GM20431 (cell line): Measurements from ENCODE around the gene MMD2.
"Not testable (repeated sequence)": the region's sequence is repeated elsewhere in the genome, so short reads cannot be mapped to it uniquely, and the experiment has no call there.

Experiments used
- in situ Hi-C: fragments of 300-500 bp; cut with MseI, MboI; formaldehyde crosslinking; loops from one replicate; pipeline ENCODE4 v1.15.0; 2020; ENCODE audit warnings: low sequenced_read_pairs; ENCODE audit not compliant: unreplicated experiment

Gene MMD2

DNA sequence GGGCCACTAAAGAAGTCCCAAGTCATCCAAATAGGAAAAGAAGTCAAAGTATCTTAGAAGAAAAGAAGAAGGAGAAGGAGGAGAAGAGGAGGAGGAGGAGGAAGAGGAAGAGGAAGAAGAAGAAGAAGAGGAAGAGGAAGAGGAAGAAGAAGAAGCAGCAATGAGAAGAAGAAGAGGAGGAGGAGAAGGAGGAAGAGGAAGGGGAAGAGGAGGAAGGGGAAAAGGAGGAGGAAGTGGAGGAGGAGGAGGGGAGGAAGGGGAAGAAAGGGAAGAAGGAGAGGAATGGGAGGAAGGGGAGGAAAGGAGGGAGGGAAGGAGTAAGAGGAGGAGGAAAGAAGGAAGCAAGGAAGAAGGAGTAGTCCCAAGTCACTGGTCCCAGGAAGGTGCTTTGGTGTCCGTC is 53.8 kb downstream of the MMD2 start:
- in situ Hi-C loops: no loop called here

DNA sequence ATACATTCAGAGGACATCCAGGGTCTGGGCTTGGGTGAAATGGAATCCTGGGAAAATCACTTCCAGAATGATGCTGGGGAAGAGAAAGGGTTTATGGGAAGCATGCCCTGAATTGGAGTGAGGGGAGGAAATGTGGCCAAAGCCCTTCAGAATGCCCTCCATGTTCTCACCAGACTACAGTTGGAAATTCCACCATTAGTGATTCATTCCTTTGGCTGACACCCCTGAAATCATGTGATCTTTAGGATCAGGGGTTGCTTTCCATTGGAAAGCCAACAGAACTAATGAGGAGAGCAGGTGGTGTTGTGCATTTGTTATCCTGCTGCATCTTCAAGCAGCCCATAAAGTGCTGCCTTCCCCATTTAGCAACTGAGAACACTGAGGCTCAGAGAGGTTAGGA is 54.6 kb downstream of the MMD2 start:
- in situ Hi-C loops: no loop called here

DNA sequence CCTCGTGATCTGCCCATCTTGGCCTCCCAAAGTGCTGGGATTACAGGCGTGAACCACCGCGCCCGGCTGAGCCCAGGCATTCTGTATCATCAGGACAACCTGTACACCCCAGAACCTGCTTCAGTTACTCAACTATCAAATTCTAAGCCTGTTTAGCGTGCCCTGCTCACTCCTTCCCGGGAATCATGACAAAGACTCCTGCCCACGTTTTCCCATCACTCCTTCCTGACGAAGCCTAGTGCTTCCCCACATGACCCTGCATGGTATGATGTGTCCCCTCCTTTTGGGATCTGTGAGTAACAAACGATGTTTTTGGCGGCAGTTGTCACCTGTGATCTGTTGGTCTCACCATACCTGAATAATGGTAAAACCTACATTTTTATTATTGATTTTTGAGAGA is 63.2 kb downstream of the MMD2 start:
- in situ Hi-C loops: no loop called here

DNA sequence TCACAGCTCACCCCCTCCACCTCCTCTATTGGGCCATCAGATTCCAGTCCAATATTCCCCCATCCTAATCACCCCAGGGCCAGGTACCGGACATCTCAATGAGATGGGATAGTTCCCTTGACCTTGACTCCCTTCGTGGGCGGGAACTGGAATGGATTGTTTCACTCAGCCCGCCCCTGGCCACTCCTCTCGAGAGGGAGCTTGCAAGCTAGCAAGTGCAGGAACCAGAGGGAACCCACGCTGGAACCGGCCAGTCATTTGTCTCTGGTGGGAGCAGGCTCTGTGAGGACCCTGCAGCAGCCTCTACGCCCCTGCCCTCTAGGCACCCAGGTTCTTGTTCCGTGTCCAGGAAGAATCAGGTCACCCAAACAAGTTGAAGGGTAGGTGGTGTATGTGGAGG is 64.5 kb downstream of the MMD2 start:
- in situ Hi-C loops: no loop called here

DNA sequence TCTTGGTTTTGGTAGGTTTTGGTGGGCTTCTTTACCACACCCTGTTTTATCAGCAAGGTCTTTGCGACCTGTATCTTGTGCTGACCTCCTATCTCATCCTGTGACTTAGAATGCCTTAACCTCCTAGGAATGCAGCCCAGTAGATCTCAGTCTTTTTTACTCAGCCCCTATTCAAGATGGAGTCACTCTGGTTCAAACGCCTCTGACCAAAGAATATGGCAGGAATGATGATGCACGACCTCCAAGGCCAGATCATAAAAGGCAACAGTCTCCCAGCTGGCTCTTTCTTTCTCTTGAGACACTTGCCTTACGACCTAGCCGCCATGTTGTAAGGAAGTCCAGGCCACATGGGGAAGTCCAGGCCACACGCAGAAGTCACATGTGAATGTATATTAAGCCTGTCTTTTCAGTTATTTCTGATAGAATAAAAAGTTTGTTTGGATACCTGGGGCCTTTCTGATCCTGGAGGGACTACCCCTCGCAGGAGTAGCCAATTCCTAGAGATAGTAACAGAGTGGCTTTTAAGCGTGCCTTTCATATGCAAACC is 65.0 kb downstream of the MMD2 start:
- in situ Hi-C loops: no loop called here

DNA sequence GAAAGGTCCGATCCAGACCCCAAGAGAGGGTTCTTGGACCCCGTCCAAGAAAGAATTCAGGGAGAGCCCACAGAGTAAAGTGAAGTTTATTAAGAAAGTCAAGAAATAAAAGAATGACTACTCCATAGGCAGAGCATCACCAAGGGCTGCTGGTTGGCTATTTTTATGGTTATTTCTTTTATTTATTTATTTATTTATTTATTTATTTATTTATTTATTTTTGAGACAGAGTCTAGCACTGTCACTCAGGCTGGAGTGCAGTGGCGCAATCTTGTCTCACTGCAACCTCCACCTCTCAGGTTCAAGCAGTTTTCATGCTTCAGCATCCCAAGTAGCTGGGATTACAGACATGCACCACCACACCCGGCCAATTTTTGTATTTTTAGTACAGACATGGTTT is 65.8 kb downstream of the MMD2 start:
- in situ Hi-C loops: not testable (repeated sequence)

DNA sequence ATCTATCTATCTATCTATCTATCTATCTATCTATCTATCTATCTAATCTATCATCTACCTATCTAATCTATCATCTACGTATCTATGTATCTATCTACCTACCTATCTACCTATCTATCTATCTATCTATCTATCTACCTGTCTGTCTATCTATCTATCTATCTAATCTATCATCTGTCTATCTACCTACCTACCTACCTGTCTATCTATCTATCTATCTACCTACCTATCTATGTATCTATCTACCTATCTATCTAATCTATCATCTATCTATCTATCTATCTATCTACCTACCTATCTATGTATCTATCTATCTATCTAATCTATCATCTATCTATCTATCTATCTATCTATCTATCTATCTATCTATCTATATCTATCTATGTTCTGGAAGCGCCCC is 67.5 kb downstream of the MMD2 start:
- in situ Hi-C loops: not testable (repeated sequence)

DNA sequence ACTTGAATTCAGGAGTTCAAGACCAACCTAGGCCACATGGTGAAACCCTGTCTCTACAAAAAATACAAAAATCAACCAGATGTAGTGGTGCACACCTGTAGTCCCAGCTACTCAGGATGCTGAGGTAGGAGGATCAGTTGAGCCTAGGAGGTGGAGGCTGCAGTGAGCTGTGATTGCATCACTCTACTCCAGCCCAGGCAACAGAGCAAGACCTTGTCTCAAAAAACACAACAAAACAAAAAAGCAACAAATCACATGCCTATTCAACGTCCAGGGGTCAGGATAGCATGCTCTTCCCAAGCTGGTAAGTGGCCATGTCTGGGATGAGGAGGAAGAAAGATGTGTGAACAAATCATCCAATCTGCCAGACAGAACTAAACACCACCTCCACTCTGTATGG is 69.3 kb downstream of the MMD2 start:
- in situ Hi-C loops: no loop called here

DNA sequence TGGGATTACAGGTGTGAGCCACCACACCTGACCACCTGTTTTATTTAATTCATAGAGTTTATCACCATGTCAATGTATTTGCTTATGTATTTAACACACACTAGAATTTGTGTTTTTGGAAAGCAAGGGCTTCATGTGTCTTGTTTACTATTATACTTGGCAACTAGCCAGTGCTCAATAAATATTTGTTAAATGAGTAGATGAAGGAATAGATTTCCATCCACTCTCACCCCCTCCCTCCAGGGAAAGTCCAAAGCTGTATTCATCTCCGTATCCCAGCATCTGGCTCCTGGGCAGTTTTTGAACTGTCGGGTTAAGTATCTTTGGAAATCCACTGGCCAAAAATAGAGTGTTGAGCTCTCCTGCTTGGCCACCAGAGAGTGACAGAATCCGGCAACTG is 70.8 kb downstream of the MMD2 start:
- in situ Hi-C loops: no loop called here

DNA sequence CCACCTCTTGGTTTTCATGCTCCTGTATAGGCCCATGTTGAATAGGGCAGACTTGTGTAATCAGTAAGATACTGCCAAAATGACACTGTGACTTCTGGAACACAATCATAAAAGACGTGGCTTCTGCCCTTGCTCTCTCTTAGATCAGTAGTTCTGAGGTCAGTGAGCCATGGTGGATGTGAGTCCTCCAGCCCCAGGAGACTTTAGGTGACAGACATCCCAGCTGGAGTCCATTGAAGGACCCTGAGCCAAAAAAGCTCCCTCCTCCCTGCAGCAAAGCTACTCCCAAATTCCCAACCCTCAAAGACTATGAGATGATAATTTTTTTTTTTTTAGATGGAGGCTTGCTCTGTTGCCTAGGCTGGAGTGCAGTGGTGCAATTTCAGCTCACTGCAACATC is 72.3 kb downstream of the MMD2 start:
- in situ Hi-C loops: no loop called here

DNA sequence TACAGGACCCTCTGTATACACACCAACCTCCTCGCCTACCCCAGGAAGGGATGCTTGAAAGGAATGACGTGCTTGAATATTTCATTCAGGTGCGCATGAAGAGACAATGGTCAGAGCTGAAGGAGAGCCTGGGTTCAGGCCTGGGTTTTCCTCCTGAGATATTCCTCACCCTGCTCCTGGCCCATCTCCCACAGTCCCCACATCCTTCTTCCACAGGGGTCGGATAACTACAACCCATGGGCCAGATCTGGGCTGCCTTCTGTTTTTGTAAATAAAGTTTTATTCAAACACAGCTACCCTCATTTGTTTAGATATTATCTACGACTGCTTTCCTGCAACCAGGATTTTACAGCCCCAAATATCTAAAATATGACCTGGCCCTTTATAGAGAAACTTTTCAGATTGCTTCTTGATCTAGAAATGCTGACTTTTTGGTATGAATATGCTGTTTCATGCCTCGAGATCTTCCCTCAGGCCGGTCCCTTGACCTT is 73.6 kb downstream of the MMD2 start:
- in situ Hi-C loops: no loop called here

DNA sequence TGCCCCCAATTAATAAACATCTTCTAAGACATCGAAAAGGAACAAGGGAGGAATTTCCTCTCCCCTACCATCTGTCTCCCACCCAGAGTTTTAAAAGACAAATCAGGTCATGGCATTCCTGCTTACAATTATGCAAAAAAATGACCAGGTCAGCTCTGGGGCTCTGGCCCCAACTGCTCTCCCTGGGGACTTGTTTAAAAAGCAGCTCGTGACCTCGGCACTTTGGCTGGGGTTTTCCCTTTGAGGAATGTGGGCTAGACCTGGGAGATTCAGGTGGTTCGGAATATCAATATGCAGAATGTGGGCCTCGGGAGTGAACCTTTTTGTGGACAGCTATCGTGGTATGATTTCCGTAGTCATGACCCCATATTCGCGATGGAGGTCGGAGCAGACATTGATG is 74.8 kb downstream of the MMD2 start:
- in situ Hi-C loops: no loop called here

DNA sequence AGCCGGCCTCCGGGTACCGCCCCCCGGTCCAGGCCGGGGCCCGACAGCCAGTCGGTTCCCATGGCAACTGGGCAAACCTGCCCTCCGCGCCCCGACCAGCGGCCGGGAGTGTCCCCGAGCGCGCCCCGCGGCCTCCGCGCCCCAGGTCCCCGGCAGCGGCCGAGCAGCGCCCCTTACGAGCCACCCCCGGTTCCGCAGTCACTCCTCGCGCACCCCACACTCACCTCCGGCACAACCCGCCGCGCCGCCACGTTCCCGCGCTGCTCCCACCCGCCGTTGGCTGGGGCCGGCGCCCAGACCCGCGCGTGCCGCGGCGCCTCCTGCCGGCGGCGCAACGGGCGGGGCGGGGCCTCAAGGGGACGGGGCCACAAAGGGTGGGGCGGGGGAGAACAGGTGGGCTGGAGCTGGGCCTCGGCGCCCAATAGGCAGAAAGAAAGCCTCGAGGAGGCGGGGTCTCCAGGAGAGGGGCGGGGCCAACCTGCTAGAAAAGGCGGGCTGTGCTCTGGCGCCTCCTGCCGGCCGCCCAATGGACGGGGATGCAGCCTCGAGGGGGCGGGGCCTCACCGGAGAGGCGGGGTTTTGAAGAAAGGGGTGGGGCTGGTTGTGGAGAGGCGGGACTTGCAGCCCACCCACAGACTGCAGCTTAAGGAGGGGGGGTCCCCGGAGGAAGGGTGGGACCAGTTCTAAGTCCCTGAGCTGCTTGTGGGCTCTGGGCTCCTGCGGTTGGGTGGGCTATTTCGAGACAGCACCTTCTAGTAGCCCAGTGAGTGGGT is 75.4 kb downstream of the MMD2 start, which contains the start of gene RADIL:
Gene RADIL (minus strand): TSS at position 345 of the 773 bp plus-strand sequence. CDS start 5,577 bp downstream, outside the sequence.
- in situ Hi-C loops: no loop called here

DNA sequence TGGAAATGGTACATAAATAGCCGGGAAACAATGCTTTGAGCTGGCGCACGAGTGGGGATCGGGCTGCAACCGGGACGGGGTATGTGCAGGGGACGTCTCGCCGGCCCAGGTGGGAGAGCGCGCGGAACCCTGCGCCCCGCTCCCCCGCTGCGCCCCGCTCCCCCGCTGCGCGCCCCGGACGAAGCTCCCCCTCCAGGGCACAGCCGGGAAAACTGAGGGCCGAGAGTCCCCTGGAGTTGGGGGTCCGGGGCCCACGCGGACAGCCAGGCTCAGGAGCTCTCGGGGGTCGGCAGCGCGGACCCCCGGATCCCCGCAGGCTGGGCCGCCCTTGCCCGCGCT is 76.0 kb downstream of the MMD2 start:
- in situ Hi-C loops: no loop called here

DNA sequence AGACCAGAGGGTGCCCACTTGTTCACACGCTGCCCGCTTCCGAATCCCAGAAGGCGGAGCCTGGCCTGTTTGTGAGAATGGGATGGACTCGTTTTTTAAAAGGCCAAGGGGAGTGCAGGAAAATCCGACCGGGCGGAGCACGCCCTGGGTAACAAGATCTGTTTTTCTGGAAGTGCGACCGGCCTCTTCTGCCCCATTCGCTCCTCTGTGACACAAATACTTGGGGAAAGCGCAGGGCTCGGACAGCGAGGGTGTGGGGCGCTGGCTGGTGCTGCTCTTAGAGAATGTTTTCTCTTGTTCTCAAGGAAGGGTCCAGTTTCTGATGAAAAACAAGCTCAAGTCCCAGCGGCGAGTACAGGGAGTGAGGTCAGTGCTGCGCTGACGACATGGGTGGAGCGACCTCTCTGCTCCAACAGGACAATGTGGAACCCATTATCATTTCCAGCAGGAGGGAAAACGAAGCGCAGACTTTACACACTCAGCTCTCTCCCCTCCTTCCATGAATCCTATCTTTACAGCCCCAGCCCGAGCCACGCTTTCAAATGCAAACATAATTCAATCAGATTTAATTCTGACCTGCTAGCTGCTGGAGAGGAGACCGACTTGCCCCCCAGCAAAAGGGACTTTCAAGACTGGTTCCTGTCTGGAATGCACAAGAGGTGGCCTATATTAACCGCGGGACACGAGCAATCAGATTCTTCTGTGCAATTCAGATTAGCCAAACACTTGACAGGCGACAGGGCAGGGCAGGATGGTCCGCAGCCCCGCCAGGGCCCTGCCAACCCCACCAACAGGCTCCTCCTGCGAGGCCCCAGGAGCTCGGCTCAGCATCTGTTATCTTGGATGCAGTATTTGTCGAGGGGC is 76.6 kb downstream of the MMD2 start:
- in situ Hi-C loops: no loop called here

DNA sequence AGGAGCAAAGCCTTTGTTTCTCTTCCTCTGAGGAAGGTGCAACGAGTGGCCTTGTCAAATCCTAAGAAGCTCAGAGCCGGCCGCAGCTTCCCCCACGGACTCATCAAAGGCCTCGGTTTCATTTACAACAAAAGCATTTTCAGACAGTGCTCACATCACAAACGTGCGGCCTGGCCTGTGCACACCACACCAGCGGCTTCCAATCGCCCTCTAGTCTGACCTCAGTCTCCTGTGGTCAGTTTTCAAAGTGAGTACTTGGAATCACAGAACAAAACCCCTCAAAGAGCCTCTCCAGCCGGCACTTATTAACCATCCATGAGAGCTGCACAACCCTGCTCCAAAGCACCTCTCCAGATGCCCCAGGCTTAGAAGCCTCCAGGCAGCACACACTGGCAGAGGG is 78.8 kb downstream of the MMD2 start:
- in situ Hi-C loops: no loop called here

DNA sequence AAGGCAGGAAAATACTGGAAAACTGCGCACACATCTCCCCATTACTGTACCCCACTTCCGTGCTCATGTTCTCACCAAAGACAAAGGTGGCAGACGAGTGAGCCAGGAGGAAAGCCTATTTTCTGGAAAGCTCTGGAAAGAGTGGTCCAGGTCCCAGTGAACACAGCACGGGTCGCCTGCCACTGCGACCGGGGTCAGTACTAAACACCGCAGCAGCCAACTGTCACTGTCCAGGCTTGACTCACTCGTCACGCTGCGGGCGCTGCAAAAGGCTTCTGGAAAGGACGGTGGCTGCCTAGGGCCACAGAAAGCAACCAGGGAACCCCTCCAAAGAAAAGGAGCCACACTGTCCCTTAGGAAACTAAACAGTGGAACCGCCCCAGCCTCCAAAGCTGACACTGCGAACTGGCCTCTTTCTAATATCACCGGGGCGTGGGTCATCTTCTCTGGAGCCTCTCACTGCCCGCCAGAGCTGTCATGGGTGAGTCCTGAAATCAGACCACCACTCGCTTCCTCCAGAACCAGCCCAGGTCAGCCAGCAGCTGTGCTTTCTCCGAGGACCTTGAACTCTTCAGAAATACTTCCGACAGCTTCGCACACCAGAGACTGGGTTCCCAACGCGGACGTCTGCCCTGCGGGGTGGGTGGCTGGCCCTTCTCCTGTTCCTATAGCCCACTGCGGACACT is 79.4 kb downstream of the MMD2 start:
- in situ Hi-C loops: no loop called here

DNA sequence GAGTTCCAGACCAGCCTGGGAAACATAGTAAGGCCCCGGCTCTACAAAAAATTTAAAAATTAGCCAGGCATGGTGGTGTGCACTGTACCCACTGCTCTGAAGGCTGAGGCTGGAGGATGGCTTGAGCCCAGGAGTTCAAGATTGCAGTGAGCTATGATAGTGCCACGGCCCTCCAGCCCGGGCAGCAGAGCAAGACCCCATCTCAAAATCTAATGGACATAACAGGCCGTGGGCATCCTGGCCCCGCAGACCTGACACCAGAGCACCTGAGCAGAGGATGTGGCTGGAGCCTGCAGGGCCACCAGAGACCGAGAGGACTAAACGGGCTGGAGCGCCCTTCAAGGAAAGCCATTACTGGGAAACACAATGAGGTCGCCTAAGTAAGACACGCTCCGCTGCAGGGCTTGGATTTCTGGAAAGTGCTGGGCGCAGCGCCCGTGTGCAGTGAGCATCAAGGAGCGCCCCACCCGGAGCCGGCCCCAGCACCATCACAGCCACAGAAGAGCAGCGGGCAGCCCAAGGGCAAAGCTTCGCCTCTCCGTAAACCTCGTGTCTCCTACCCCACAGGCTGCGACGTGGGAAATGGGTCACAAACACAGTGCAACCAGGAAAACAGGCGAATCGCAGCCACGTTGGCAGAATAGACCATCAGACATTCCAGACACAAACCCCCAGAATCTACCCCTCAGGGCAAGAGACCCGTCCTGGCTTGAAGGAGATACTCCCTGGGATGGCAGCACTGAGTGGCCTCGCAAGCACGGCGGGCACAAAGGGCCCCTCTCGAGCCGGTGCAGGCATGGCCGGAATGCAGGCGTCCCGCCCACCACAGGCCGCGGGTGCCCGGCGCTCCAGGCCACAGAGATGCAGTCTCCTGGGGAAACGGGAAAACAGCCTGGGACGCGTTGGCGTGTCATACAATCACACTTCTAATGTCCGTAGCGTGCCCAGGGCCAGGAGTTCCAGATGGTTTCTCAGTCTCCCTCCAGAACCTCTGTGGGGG is 80.4 kb downstream of the MMD2 start:
- in situ Hi-C loops: no loop called here

DNA sequence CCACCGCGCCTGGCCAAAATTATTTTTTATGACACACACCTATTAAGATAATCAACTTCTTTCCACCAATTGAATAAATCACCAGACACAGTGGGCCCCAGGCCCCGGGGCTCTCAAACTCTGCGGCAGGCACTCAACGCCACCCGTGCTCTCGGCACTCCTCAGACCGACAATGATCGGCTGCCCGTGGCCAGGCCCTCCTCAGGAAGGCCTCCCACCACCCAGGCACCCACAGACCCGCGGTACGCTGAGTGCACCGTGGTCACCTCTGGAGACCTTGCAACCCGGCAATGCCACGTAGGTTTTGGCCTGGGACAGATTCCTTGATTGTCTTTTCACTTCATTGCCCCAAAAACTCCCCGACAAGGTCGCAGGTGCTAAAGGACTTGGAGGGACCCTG is 82.4 kb downstream of the MMD2 start:
- in situ Hi-C loops: no loop called here
